ENCODE measurements around the gene SLC22A8.
"Not testable (repeated sequence)": the region's sequence is repeated elsewhere in the genome, so short reads cannot be mapped to it uniquely, and the experiment has no call there.

The SLC22A8 gene

GRCh38 chr11:63015521-63016215 lies at the start of gene SLC22A8:
Gene SLC22A8, minus strand, starts transcription at chr11:63015841. Its CDS starts 883 bp downstream, at chr11:63014958.
- TF ChIP-seq JUND (IDR thresholded peaks at IDR 0.05; ENCODE audit: low read depth) = no peak
- in situ Hi-C loops (cut with HindIII; ENCODE audit: low pct_unique_long_range_greater_than_20kb, low sequenced_read_pairs) = no loop called here
- DNase-seq (ENCODE audit: low read depth in 1 of 2, low spot score in 1 of 2) = no peak

GRCh38 chr11:63046203-63046602 lies 30.6 kb upstream of the SLC22A8 start:
- in situ Hi-C loops (cut with HindIII; ENCODE audit: low pct_unique_long_range_greater_than_20kb, low sequenced_read_pairs); DNase-seq (ENCODE audit: low read depth in 1 of 2, low spot score in 1 of 2): not testable (repeated sequence)

GRCh38 chr11:63042596-63042995 lies 27.0 kb upstream of the SLC22A8 start:
- no peak for DNase-seq (ENCODE audit: low read depth in 1 of 2, low spot score in 1 of 2)
- no peak for TF ChIP-seq JUND (IDR thresholded peaks at IDR 0.05; ENCODE audit: low read depth)
- in situ Hi-C loops (cut with HindIII; ENCODE audit: low pct_unique_long_range_greater_than_20kb, low sequenced_read_pairs) = no loop called here

GRCh38 chr11:63032457-63032856 lies 16.8 kb upstream of the SLC22A8 start:
- in situ Hi-C loops (cut with HindIII; ENCODE audit: low pct_unique_long_range_greater_than_20kb, low sequenced_read_pairs) = no loop called here
- no peak for TF ChIP-seq JUND (IDR thresholded peaks at IDR 0.05; ENCODE audit: low read depth)
- no peak for DNase-seq (ENCODE audit: low read depth in 1 of 2, low spot score in 1 of 2)

- DNase-seq (ENCODE audit: low read depth in 1 of 2, low spot score in 1 of 2) = peak; percentile 82 to 85
- in situ Hi-C loops (cut with HindIII; ENCODE audit: low pct_unique_long_range_greater_than_20kb, low sequenced_read_pairs) = no loop called here
- TF ChIP-seq JUND (IDR thresholded peaks at IDR 0.05; ENCODE audit: low read depth) = no peak
Observed at GRCh38 chr11:63023841-63024648, 8.4 kb upstream of the SLC22A8 start.

- in situ Hi-C loops (cut with HindIII; ENCODE audit: low pct_unique_long_range_greater_than_20kb, low sequenced_read_pairs) = no loop called here
- no peak for DNase-seq (ENCODE audit: low read depth in 1 of 2, low spot score in 1 of 2)
Observed at GRCh38 chr11:63023222-63023814, 7.7 kb upstream of the SLC22A8 start.

GRCh38 chr11:63022441-63022840 lies 6.8 kb upstream of the SLC22A8 start:
- in situ Hi-C loops (cut with HindIII; ENCODE audit: low pct_unique_long_range_greater_than_20kb, low sequenced_read_pairs) = no loop called here
- TF ChIP-seq JUND (IDR thresholded peaks at IDR 0.05; ENCODE audit: low read depth) = no peak
- DNase-seq (ENCODE audit: low read depth in 1 of 2, low spot score in 1 of 2) = no peak

More at GRCh38 chr11:63023222-63023814, 7.7 kb upstream of the SLC22A8 start:
- TF ChIP-seq JUND (IDR thresholded peaks at IDR 0.05; ENCODE audit: low read depth) = no peak

- TF ChIP-seq JUND (IDR thresholded peaks at IDR 0.05; ENCODE audit: low read depth) = no peak
- DNase-seq (ENCODE audit: low read depth in 1 of 2, low spot score in 1 of 2) = peak in 1 of 2 experiments; percentile 36
- in situ Hi-C loops (cut with HindIII; ENCODE audit: low pct_unique_long_range_greater_than_20kb, low sequenced_read_pairs) = no loop called here
Observed at GRCh38 chr11:63020671-63021291, 5.1 kb upstream of the SLC22A8 start.

GRCh38 chr11:63019506-63019905 lies 3.9 kb upstream of the SLC22A8 start:
- in situ Hi-C loops (cut with HindIII; ENCODE audit: low pct_unique_long_range_greater_than_20kb, low sequenced_read_pairs) = no loop called here
- no peak for TF ChIP-seq JUND (IDR thresholded peaks at IDR 0.05; ENCODE audit: low read depth)
- no peak for DNase-seq (ENCODE audit: low read depth in 1 of 2, low spot score in 1 of 2)

- no peak for TF ChIP-seq JUND (IDR thresholded peaks at IDR 0.05; ENCODE audit: low read depth)
- in situ Hi-C loops (cut with HindIII; ENCODE audit: low pct_unique_long_range_greater_than_20kb, low sequenced_read_pairs) = no loop called here
- DNase-seq (ENCODE audit: low read depth in 1 of 2, low spot score in 1 of 2) = peak in 1 of 2 experiments; percentile 33
Observed at GRCh38 chr11:63017306-63017974, 1.8 kb upstream of the SLC22A8 start.

GRCh38 chr11:63014408-63015055 lies 1.1 kb downstream of the SLC22A8 start:
- in situ Hi-C loops (cut with HindIII; ENCODE audit: low pct_unique_long_range_greater_than_20kb, low sequenced_read_pairs) = no loop called here
- no peak for TF ChIP-seq JUND (IDR thresholded peaks at IDR 0.05; ENCODE audit: low read depth)
- DNase-seq (ENCODE audit: low read depth in 1 of 2, low spot score in 1 of 2) = no peak

GRCh38 chr11:63012839-63013238 lies 2.8 kb downstream of the SLC22A8 start:
- DNase-seq (ENCODE audit: low read depth in 1 of 2, low spot score in 1 of 2) = no peak
- TF ChIP-seq JUND (IDR thresholded peaks at IDR 0.05; ENCODE audit: low read depth) = no peak
- in situ Hi-C loops (cut with HindIII; ENCODE audit: low pct_unique_long_range_greater_than_20kb, low sequenced_read_pairs) = no loop called here

Measured in T47D (cell line).